Measurements from ENCODE around the gene PDGFA. TPM values are rescaled to one million over a fixed set of nuclear protein-coding genes. Genes with fewer than 3 reads are reported as not detected.
A peak's percentile ranks its signal among the peaks of the same experiment; 100 is the strongest.

PDGFA gene
- total and polyA plus RNA-seq, 7 donors: 9.1 to 30.4 (median 15.9) TPM

DNA sequence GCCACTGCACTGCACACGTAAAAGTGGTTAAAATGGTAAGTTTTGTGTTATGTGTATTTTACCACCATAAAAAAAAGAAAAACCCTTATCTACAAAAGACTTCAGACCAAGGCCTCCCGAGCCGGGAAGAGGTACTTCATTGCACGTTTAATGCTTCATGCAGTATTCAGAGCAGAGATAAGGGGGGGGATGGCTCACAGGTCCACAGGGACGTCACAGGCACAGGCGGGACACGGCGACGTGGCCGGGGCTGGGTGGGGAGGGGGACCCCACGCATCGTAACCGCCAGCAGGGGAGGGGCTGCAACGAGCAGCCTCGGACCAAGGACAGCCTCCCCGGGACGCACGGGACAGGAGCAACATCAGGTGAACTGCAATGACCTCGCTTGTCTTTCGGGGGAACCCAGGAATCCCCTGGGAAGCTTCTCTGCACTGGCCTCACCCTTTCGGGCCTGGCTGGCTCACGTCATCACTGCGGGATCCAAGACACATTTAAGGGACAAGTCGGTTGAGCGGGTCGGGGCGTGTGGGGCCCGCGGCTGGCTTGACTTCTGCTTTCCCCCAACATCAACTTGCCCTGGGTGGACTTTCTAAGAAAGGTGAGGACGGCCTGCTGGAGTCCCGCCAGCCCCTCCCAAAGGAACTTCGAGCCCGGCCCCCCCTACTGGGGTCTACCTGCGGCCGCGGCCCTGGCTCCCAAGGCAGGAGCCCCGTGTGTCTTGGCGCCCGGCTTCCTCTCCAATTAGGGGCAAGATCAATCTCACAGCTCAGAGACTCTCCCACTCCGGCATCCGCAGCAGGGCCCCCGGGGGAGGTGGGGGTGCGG, 29.6 kb upstream of the PDGFA start:
- no peaks in the 10 kb centered on the region for H3K36me3 ChIP-seq (ENCODE audit: insufficient read depth in 1 of 2, low read depth in 1 of 2)
- H3K4me1 ChIP-seq: no peaks in the 10 kb centered on the region
- 88 to 91% (median 90%) methylated on average over 36 to 43 of the region's 43 CpGs for WGBS, 3 donors
- H3K27ac ChIP-seq: no peak overlapping the region
- peak in 1 of 2 donors; percentile 48 for DNase-seq
- TF ChIP-seq, protein P1, sequence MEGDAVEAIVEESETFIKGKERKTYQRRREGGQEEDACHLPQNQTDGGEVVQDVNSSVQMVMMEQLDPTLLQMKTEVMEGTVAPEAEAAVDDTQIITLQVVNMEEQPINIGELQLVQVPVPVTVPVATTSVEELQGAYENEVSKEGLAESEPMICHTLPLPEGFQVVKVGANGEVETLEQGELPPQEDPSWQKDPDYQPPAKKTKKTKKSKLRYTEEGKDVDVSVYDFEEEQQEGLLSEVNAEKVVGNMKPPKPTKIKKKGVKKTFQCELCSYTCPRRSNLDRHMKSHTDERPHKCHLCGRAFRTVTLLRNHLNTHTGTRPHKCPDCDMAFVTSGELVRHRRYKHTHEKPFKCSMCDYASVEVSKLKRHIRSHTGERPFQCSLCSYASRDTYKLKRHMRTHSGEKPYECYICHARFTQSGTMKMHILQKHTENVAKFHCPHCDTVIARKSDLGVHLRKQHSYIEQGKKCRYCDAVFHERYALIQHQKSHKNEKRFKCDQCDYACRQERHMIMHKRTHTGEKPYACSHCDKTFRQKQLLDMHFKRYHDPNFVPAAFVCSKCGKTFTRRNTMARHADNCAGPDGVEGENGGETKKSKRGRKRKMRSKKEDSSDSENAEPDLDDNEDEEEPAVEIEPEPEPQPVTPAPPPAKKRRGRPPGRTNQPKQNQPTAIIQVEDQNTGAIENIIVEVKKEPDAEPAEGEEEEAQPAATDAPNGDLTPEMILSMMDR (IDR thresholded peaks at IDR 0.05): no peak
- intact Hi-C loops (cut with DNase I): no loop called here
- H3K9me3 ChIP-seq: no peaks in the 10 kb centered on the region
- H3K27me3 ChIP-seq (ENCODE audit: insufficient read depth in 3 of 3, low read length in 2 of 3): peaks cover 0 to 3% (median 0%) of the 10 kb centered on the region in 3 donors
- ATAC-seq: no peak
- H3K4me3 ChIP-seq: no peak overlapping the region

DNA sequence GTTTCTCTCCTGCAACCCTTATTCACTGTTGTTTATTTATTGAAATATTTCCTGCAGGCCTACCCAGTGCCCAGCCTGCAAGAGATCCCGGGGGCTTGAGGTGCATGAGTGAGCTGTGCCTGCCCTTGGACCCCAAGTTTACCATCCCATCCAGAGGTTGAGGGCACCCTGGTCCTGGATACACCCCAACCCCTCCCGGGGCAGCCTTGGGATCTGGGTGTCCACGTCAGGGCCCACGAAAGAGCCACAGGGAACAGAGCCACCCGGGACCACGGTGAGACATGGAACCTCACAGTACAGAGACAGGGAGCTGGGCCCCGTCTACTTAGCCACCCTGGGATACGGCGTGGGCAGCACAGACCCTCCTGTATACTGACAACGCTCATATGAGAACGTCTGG, 28.8 kb upstream of the PDGFA start:
- Histone ChIP-seq H3K36me3 (ENCODE audit: insufficient read depth in 1 of 2, low read depth in 1 of 2) (no peaks in the 10 kb centered on the region), H3K4me1 (no peaks in the 10 kb centered on the region), H3K4me3 (no peak overlapping the region), H3K27me3 (ENCODE audit: insufficient read depth in 3 of 3, low read length in 2 of 3) (peaks cover 0 to 4% (median 0%) of the 10 kb centered on the region in 3 donors), H3K27ac (no peak overlapping the region), H3K9me3 (no peaks in the 10 kb centered on the region)
- TF ChIP-seq, protein P1 (IDR thresholded peaks at IDR 0.05): no peak
- DNase-seq: no peak
- intact Hi-C loops (cut with DNase I): no loop called here
- 91 to 98% (median 92%) methylated on average over 11 of the region's 11 CpGs for WGBS, 3 donors
- no peak for ATAC-seq

DNA sequence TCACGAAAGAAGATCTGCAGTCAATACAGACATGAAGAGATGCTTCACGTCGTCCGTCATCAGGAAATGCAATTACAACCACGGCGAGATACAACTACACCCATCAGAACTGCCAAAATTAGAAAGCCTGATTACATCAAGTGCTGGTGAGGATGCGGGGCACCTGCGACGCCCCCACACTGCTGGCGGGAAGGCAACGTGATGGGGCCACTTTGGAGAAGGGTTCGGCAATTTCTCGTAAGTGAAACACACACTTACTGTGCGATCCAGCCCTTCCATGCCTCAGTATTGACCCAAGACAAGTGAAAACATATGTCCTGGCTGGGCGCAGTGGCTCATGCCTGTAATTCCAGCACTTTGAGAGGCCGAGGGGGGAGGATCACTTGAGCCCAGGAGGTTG, 25.8 kb upstream of the PDGFA start:
- TF ChIP-seq, protein P1 (IDR thresholded peaks at IDR 0.05): no peak
- DNase-seq: no peak
- Histone ChIP-seq H3K4me1 (no peaks in the 10 kb centered on the region), H3K9me3 (no peaks in the 10 kb centered on the region), H3K27ac (no peak overlapping the region), H3K27me3 (ENCODE audit: insufficient read depth in 3 of 3, low read length in 2 of 3) (peaks cover 0 to 9% (median 0%) of the 10 kb centered on the region in 3 donors), H3K4me3 (no peak overlapping the region), H3K36me3 (ENCODE audit: insufficient read depth in 1 of 2, low read depth in 1 of 2) (no peaks in the 10 kb centered on the region)
- intact Hi-C loops (cut with DNase I): no loop called here
- ATAC-seq: no peak
- 87 to 92% (median 87%) methylated on average over 16 of the region's 16 CpGs for WGBS, 3 donors

DNA sequence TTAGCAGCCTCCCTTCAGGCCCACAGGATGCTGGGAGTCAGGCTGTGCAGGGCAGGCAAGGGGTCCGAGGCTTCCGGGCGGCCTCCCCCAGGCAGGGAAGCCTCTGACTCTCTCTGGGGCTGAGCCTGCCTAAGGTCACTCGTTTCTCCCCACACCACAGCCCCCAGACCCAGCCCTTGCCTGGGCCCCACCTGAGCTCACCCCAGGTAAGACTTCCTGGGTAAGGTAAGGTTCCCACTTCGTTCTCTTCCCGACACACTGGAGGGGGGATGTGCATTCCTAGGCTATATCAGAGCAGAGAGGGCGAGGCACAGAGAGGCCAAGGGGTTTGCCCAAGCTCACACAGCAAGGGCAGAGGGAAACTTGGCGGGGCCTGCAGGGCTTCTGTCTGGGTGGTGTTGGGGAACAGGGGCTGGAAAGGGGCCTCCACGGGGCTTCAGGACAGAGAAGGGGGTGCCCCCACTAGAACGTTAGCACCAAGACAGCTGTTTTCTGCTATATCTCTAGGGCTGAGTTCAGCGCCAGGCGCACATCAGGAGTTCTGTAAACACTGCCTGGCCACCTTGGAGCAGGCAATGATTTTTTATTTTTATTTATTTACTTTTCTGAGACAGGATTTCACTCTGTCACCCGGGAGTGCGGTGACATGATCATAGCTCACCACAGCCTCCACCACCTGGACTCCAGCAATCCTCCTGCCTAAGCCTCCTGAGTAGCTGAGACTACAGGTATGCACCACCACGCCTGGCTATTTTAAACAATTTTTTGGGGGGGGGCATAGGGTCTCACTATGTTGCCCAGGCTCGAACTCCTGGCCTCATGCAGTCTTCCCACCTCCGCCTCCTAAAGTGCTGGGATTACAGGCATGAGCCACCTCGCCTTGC, 24.9 kb upstream of the PDGFA start:
- Histone ChIP-seq H3K9me3 (no peaks in the 10 kb centered on the region), H3K4me3 (no peak overlapping the region), H3K27ac (no peak overlapping the region), H3K36me3 (ENCODE audit: insufficient read depth in 1 of 2, low read depth in 1 of 2) (no peaks in the 10 kb centered on the region), H3K27me3 (ENCODE audit: insufficient read depth in 3 of 3, low read length in 2 of 3) (peaks cover 0 to 9% (median 0%) of the 10 kb centered on the region in 3 donors), H3K4me1 (no peaks in the 10 kb centered on the region)
- TF ChIP-seq, protein P1 (IDR thresholded peaks at IDR 0.05): no peak
- no peak for ATAC-seq
- WGBS, 3 donors: 90 to 93% (median 91%) methylated on average over 18 of the region's 18 CpGs
- intact Hi-C loops (cut with DNase I): loop anchor here in 1 of 2 donors (5.0 kb wide), 1 partner anchor 58 kb away; no protein-coding TSS in a partner anchor
- no peak for DNase-seq
